ENCODE data around the gene ABHD5. TPM values are rescaled to one million over a fixed set of nuclear protein-coding genes. Genes with fewer than 3 reads are reported as not detected.

ABHD5 gene
- total and polyA plus RNA-seq, 2 of the 13 experiments (the other 11 are each of a cell fraction or from before 2014, with no cell fraction given): 4.5 to 13.3 TPM

GRCh38 chr3:43691120-43691995 lies 620 bp downstream of the ABHD5 start (continued):
- TF ChIP-seq HNRNPLL (IDR thresholded peaks at IDR 0.05; ENCODE audit: low read depth, low read length, poor library complexity, severe bottlenecking) (peak; percentile 18), AHDC1 (CRISPR knock-in tag; IDR thresholded peaks at IDR 0.05; ENCODE audit: borderline replicate concordance) (0 out of 2 replicates have a peak, but pooled peaks have one; percentile 5), ZNF138 (CRISPR knock-in tag; IDR thresholded peaks at IDR 0.05; ENCODE audit: low read depth) (no peak), NFE2L1 (CRISPR knock-in tag; IDR thresholded peaks at IDR 0.05; ENCODE audit: borderline replicate concordance) (no peak), SKI (IDR thresholded peaks at IDR 0.05; ENCODE audit: partially characterized antibody) (no peak), PHF20 (CRISPR knock-in tag; IDR thresholded peaks at IDR 0.05) (no peak), GATAD1 (CRISPR knock-in tag; IDR thresholded peaks at IDR 0.05) (no peak), BRF2 (CRISPR knock-in tag; IDR thresholded peaks at IDR 0.05) (no peak), MED8 (CRISPR knock-in tag; IDR thresholded peaks at IDR 0.05; ENCODE audit: insufficient replicate concordance) (no peak), MAFF (IDR thresholded peaks at IDR 0.05; ENCODE audit: low read depth, low read length) (no peak), SMC3 (IDR thresholded peaks at IDR 0.05; ENCODE audit: low read length) (no peak), ZNF333 (CRISPR knock-in tag; IDR thresholded peaks at IDR 0.05; ENCODE audit: borderline replicate concordance) (no peak), MXD4 (CRISPR knock-in tag; IDR thresholded peaks at IDR 0.05) (no peak), ZNF749 (CRISPR knock-in tag; IDR thresholded peaks at IDR 0.05; ENCODE audit: borderline replicate concordance) (0 out of 2 replicates have a peak, but pooled peaks have one; percentile 6), SOX6 (IDR thresholded peaks at IDR 0.05) (no peak), SOX6 (CRISPR knock-in tag; IDR thresholded peaks at IDR 0.05) (no peak), ZNF782 (CRISPR knock-in tag; IDR thresholded peaks at IDR 0.05; ENCODE audit: borderline replicate concordance) (no peak), HNRNPL (IDR thresholded peaks at IDR 0.05; ENCODE audit: low read depth, low read length) (no peak), ZNF557 (CRISPR knock-in tag; IDR thresholded peaks at IDR 0.05) (no peak)
- TF ChIP-seq, protein P1, sequence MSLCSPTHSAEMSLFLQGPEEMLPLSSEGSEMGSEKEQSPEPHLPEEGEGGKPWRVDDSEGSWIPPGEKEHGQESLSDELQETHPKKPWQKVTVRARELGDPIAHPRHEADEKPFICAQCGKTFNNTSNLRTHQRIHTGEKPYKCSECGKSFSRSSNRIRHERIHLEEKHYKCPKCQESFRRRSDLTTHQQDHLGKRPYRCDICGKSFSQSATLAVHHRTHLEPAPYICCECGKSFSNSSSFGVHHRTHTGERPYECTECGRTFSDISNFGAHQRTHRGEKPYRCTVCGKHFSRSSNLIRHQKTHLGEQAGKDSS (CRISPR knock-in tag; IDR thresholded peaks at IDR 0.05; ENCODE audit: borderline replicate concordance, low read depth): no peak; the same call in 1 of the 2 replicates

All from HepG2 (cell line).